SU-DHL-6 (cell line): ENCODE measurements around the gene SLC7A6.

Source experiments
- EZH2phosphoT487 ChIP-seq: fragments of 200-600 bp; sonication (generic), shearing (Covaris generic); conservative IDR thresholded peaks from 2 replicates; pipeline ENCODE4 v1.6.1; 2018; ENCODE audit warnings: mild to moderate bottlenecking, antibody characterized with exemption, low read length, moderate library complexity, mixed read lengths
- TF ChIP-seq, protein P1 (sequence below): fragments of 200-600 bp; sonication (generic); IDR thresholded peaks from one replicate; pipeline ENCODE4 v1.5.1; 2017; ENCODE audit warnings: antibody characterized with exemption, mild to moderate bottlenecking, low read length, moderate library complexity; ENCODE audit not compliant: insufficient read depth, poor library complexity, severe bottlenecking

DNA sequence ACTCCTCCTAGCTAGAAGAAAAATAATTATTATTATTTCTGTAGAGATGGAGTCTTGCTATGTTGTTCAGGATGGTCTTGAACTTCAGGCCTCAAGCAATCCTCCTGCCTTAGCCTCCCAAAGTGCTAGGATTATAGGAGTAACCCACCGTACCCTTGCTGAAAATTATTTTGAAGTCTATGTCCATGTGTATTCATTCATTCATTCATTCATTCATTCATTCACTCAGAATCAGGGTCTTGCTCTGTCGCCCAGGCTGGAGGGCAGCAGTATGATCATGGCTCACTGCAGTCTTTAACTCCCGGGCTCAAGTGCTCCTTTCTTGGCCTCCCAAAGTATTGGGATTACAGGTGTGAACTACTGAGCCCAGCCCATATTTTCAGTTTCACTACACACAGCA lies 42.3 kb downstream of the SLC7A6 start:
- TF ChIP-seq EZH2phosphoT487 = no peak
- TF ChIP-seq, protein P1, sequence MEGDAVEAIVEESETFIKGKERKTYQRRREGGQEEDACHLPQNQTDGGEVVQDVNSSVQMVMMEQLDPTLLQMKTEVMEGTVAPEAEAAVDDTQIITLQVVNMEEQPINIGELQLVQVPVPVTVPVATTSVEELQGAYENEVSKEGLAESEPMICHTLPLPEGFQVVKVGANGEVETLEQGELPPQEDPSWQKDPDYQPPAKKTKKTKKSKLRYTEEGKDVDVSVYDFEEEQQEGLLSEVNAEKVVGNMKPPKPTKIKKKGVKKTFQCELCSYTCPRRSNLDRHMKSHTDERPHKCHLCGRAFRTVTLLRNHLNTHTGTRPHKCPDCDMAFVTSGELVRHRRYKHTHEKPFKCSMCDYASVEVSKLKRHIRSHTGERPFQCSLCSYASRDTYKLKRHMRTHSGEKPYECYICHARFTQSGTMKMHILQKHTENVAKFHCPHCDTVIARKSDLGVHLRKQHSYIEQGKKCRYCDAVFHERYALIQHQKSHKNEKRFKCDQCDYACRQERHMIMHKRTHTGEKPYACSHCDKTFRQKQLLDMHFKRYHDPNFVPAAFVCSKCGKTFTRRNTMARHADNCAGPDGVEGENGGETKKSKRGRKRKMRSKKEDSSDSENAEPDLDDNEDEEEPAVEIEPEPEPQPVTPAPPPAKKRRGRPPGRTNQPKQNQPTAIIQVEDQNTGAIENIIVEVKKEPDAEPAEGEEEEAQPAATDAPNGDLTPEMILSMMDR = no peak
